HepG2 (cell line): ENCODE results near the gene PCARE. TPM values are rescaled to one million over a fixed set of nuclear protein-coding genes. Genes with fewer than 3 reads are reported as not detected.

Source experiments
- ATAC-seq: fragments of 200-7000 bp; cut with Tn5 transposase; 3 replicates; pipeline ENCODE4 v1.9.1; 2020; ENCODE audit warnings: mild to moderate bottlenecking, moderate library complexity
- BruUV-seq: library from RNA; stranded (reverse); fragments of 400-500 nt; replicated peaks from 2 replicates; lab custom pipeline; 2021; lab: Mats Ljungman, UMichigan
- CTCF ChIA-PET: fragments of 300-600 bp; formaldehyde crosslinking; extraction: SDS; loops from one replicate; lab custom pipeline; 2021; ENCODE audit warnings: low total read pairs, inconsistent platforms, low intra/inter-chr PET ratio; lab: Yijun Ruan, JAX
- POLR2A ChIA-PET: fragments of 350-600 bp; sonication (Branson Sonifier 250); formaldehyde crosslinking; loops from one replicate; lab custom pipeline; 2020; ENCODE audit warnings: antibody characterized with exemption, inconsistent platforms; lab: Yijun Ruan, JAX
- DNase-seq: peaks from one replicate; pipeline ENCODE4 v3.0.0-alpha.2; 2015; ENCODE audit warnings: low spot score
- FAIRE-seq: peaks from 3 replicates; lab custom pipeline; 2011; peaks lifted over from hg19 to GRCh38; lab: Jason Lieb, UNC
- H2AFZ ChIP-seq: one replicate; pipeline ENCODE4 v1.6.1; 2011; ENCODE audit warnings: low read length, inconsistent platforms
- H3K27ac ChIP-seq: fragments of 300-600 bp; 3 replicates; pipeline ENCODE4 v1.8.0; 2011; ENCODE audit warnings: mixed run types, mild to moderate bottlenecking, mixed read lengths, low read length, inconsistent platforms; ENCODE audit not compliant: insufficient read depth; ENCODE audit errors: extremely low read length
- H3K27me3 ChIP-seq, 2 experiments: fragments of 200-600 bp in 1 of 2; 2 replicates in 1 of 2; 3 replicates in 1 of 2; pipeline versions ENCODE4 v1.6.0 to v1.8.0; 2011; ENCODE audit warnings: low read length in 2 of 2, mild to moderate bottlenecking in 2 of 2, moderate library complexity in 2 of 2, inconsistent platforms in 1 of 2; ENCODE audit not compliant: insufficient read depth in 2 of 2, control insufficient read depth in 1 of 2
- H3K36me3 ChIP-seq, 2 experiments: fragments of 200-600 bp in 1 of 2; replicated peaks in 1 of 2; 2 replicates in 1 of 2; 3 replicates in 1 of 2; pipeline versions ENCODE4 v1.5.1 to v1.8.0; 2011; ENCODE audit warnings: low read length in 2 of 2, inconsistent platforms in 1 of 2; ENCODE audit not compliant: insufficient read depth in 2 of 2, control insufficient read depth in 1 of 2
- H3K4me1 ChIP-seq: 2 replicates; pipeline ENCODE4 v1.5.1; 2012; ENCODE audit warnings: low read length, inconsistent platforms; ENCODE audit not compliant: insufficient read depth
- H3K4me2 ChIP-seq: 2 replicates; pipeline ENCODE4 v1.6.0; 2011; ENCODE audit warnings: low read depth, low read length, inconsistent platforms
- H3K4me3 ChIP-seq, 3 experiments: fragments of 200-600 bp in 1 of 3; sonication (generic), shearing (Covaris generic) in 1 of 3; replicated peaks in 1 of 3; 2 replicates each; pipeline ENCODE4 v1.5.1; 2011 to 2016; ENCODE audit warnings: low read length in 3 of 3, inconsistent platforms in 2 of 3, low read depth in 2 of 3, mild to moderate bottlenecking in 2 of 3, control low read depth in 1 of 3, mixed read lengths in 1 of 3; ENCODE audit not compliant: insufficient read depth in 1 of 3
- H3K79me2 ChIP-seq: one replicate; pipeline ENCODE4 v1.6.1; 2011; ENCODE audit warnings: low read length, inconsistent platforms; ENCODE audit not compliant: insufficient read depth
- H3K9ac ChIP-seq: 2 replicates; pipeline ENCODE4 v1.6.0; 2011; ENCODE audit warnings: mild to moderate bottlenecking, low read depth, low read length, inconsistent platforms; ENCODE audit not compliant: insufficient read depth
- H3K9me3 ChIP-seq: 2 replicates; pipeline ENCODE4 v1.5.1; 2012; ENCODE audit warnings: mild to moderate bottlenecking, low read length
- H4K20me1 ChIP-seq: 2 replicates; pipeline ENCODE4 v1.6.0; 2011; ENCODE audit warnings: inconsistent platforms, mild to moderate bottlenecking, low read length, moderate library complexity; ENCODE audit not compliant: insufficient read depth
- EP300 ChIP-seq, 3 experiments: sonication (generic) in 1 of 3; formaldehyde crosslinking in 1 of 3; IDR thresholded peaks; 2 replicates each; pipeline versions ENCODE4 v1.5.1 to v1.6.1; 2011 to 2020; ENCODE audit warnings: low read depth in 2 of 3, low read length in 2 of 3, borderline replicate concordance in 1 of 3, improper control_type of control experiment in 1 of 3, mild to moderate bottlenecking in 1 of 3, missing genetic modification reagents in 1 of 3, moderate library complexity in 1 of 3
- ETV5 ChIP-seq: IDR thresholded peaks from 2 replicates; pipeline ENCODE4 v1.6.1; 2018; ENCODE audit warnings: missing biosample characterization, missing genetic modification reagents, inconsistent platforms, borderline replicate concordance
- SSRP1 ChIP-seq: IDR thresholded peaks from 2 replicates; pipeline ENCODE4 v1.6.1; 2016; ENCODE audit warnings: control low read depth
- ZBTB42 ChIP-seq: sonication (generic); formaldehyde crosslinking; IDR thresholded peaks from 2 replicates; pipeline ENCODE4 v1.5.0; 2020; ENCODE audit warnings: mild to moderate bottlenecking, missing genetic modification reagents
- ZNF138 ChIP-seq: sonication (generic); formaldehyde crosslinking; IDR thresholded peaks from 2 replicates; pipeline ENCODE4 v1.5.0; 2020; ENCODE audit warnings: mild to moderate bottlenecking, low read depth, missing genetic modification reagents
- ZNF234 ChIP-seq: sonication (generic); formaldehyde crosslinking; conservative IDR thresholded peaks from 2 replicates; pipeline ENCODE4 v1.5.1; 2020; ENCODE audit warnings: mild to moderate bottlenecking, missing genetic modification reagents
- ZNF468 ChIP-seq: sonication (generic); formaldehyde crosslinking; IDR thresholded peaks from 2 replicates; pipeline ENCODE4 v1.8.0; 2022; ENCODE audit warnings: mild to moderate bottlenecking, moderate library complexity, missing genetic modification reagents
- ZNF589 ChIP-seq: sonication (generic); formaldehyde crosslinking; conservative IDR thresholded peaks from 2 replicates; pipeline ENCODE4 v1.8.0; 2022; ENCODE audit warnings: mild to moderate bottlenecking, moderate library complexity, missing genetic modification reagents
- WGBS: methylation state at CpG from one replicate; pipeline ENCODE4 v1.1.6; 2017; ENCODE audit warnings: low lambda C conversion rate; 5-methylcytosine and 5-hydroxymethylcytosine counted together
- in situ Hi-C: cut with HindIII; loops from 2 replicates; pipeline ENCODE4 v1.10.0; 2017; ENCODE audit warnings: low pct_unique_long_range_greater_than_20kb; ENCODE audit not compliant: extremely low pct_ligation_motif_present
- intact Hi-C: fragments of 100-400 bp; cut with micrococcal nuclease; formaldehyde crosslinking; loops from one replicate; pipeline ENCODE4 v1.10.0; 2022; ENCODE audit not compliant: unreplicated experiment
- polyA plus RNA-seq, 8 experiments: library from polyadenylated mRNA; depleted of rRNA in 3 of 8; stranded (reverse) in 7 of 8; unstranded in 1 of 8; fragments of >200 nt; fragmentation: Illumina TruSeq in 4 of 8; extraction: Trizol in 4 of 8; gene quantifications; 2 replicates each; pipeline versions ENCODE4 v1.2.1 to v1.2.3, GENCODE V29; 2011 to 2016; ENCODE audit warnings: low read depth in 4 of 8, missing spikeins in 1 of 8, mixed read lengths in 1 of 8; ENCODE audit not compliant: insufficient read depth in 1 of 8
- total RNA-seq, 5 experiments: library from RNA; depleted of rRNA; stranded (reverse); fragments of >200 nt; fragmentation: Illumina TruSeq; extraction: Trizol; gene quantifications; 2 replicates each; pipeline ENCODE4 v1.2.3, GENCODE V29; 2016; ENCODE audit warnings: low read depth in 1 of 5
- TF ChIP-seq, protein P1 (sequence below): sonication (generic); formaldehyde crosslinking; IDR thresholded peaks from 2 replicates; pipeline ENCODE4 v1.8.0; 2022; ENCODE audit warnings: missing genetic modification reagents, mild to moderate bottlenecking, borderline replicate concordance
- TF ChIP-seq, protein P2 (sequence below): IDR thresholded peaks from 2 replicates; pipeline ENCODE4 v1.6.1; 2016; ENCODE audit warnings: missing compliant biosample characterization, missing genetic modification reagents, borderline replicate concordance
- TF ChIP-seq, protein P3 (sequence below): IDR thresholded peaks from 2 replicates; pipeline ENCODE4 v1.6.1; 2016; ENCODE audit warnings: low read depth

The PCARE gene
- total and polyA plus RNA-seq, 2 of the 13 experiments (the other 11 are each of a cell fraction or from before 2014, with no cell fraction given) = not detected

DNA sequence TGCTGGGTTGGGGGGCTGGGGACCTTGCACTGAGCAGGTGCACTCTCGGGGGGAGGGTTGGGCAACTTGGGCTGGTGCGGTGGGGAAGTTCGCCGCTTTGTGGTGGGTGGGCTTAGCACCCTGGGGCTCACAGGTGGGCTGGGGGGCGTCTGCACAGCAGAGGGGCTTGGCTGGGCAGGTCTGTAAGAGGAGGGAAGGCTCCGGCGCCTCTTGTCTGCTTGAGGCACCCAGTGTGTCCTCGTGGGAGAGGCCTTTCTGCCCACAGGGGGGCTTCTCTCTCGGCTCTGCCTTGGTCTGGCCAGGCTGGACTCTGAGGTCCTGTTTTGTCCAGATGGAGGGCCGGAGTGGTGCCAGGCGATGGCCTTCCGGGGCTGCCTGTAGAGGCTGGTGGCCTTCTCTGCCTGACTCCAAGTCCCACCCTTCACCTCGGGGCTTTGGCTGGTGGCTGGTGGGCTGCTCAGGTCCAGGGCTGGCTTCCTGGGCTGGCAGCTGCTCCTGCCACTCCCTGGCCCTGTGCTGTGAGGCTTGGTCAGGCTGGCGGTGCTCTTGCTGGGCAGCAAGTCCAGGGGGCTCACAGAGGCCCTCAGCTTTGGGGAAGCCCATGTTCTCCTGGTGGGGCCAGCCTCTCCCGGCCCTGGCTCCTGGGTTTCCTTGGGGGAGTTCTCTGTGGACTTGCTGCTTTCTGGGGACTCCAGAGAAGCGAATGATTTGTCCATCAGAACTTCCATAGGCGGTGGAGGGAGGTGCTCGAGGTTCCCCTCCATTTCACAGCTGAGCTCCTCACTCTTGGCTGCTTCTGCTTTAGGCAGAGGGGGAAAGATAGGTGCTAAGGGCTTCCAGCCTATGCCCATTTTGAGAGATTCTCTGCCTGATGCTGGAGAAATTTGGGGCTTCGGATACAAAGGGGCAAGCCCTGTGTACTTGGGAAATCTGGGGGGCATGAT is 3.0 kb downstream of the PCARE start:
- Histone ChIP-seq H3K4me2 (no peak overlapping the region), H3K9ac (no peak overlapping the region), H3K4me1 (no peaks in the 10 kb centered on the region), H4K20me1 (no peaks in the 10 kb centered on the region), H2AFZ (no peak overlapping the region), H3K27ac (no peak overlapping the region), H3K79me2 (no peaks in the 10 kb centered on the region), H3K9me3 (no peaks in the 10 kb centered on the region), H3K27me3 (peaks cover 8 to 68% of the 10 kb centered on the region in 2 experiments), H3K36me3 (no peaks in the 10 kb centered on the region), H3K4me3 (no peak overlapping the region)
- in situ Hi-C loops = no loop called here
- DNase-seq (no peak), ATAC-seq (no peak), FAIRE-seq (no peak)
- 36% methylated on average over 11 of the region's 19 CpGs for WGBS
- ChIA-PET CTCF (no interaction called here), POLR2A (no interaction called here)
- TF ChIP-seq ZNF589 = no peak
- no peak for TF ChIP-seq ZNF234 (CRISPR knock-in tag)
- TF ChIP-seq EP300 (IDR thresholded peaks at IDR 0.05; ENCODE audit: low read depth in 2 of 2, low read length in 2 of 2) = no peak
- TF ChIP-seq EP300 (CRISPR knock-in tag; IDR thresholded peaks at IDR 0.05; ENCODE audit: borderline replicate concordance) = no peak
- TF ChIP-seq, protein P1, sequence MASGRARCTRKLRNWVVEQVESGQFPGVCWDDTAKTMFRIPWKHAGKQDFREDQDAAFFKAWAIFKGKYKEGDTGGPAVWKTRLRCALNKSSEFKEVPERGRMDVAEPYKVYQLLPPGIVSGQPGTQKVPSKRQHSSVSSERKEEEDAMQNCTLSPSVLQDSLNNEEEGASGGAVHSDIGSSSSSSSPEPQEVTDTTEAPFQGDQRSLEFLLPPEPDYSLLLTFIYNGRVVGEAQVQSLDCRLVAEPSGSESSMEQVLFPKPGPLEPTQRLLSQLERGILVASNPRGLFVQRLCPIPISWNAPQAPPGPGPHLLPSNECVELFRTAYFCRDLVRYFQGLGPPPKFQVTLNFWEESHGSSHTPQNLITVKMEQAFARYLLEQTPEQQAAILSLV (CRISPR knock-in tag) = no peak
- intact Hi-C loops = no loop called here
- no TSS peak for BruUV-seq

DNA sequence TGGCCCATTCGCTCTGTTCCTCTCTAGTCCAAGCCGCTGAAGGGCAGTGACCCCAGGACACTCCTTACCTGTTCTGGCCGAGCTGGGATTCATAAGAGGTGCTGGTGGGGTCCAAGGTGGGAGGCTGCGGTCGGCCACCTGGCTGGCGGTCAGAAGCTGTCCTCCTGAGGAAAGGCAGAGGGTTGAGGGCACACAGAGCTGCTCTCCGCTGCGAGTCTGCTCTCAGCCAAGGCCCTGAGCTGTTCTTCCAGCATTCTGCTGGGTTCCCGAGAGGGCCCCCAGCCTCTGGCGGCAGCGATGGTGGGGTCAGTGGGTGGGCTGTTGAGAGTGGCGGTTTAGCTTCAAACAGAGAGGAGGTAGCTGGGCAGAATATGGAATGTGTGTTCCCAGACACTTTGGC is 3.8 kb downstream of the PCARE start:
- no TSS peak for BruUV-seq
- Histone ChIP-seq H2AFZ (no peak overlapping the region), H3K27me3 (peaks cover 8 to 63% of the 10 kb centered on the region in 2 experiments), H4K20me1 (no peaks in the 10 kb centered on the region), H3K27ac (no peak overlapping the region), H3K4me1 (no peaks in the 10 kb centered on the region), H3K9ac (no peak overlapping the region), H3K79me2 (no peaks in the 10 kb centered on the region), H3K9me3 (no peaks in the 10 kb centered on the region), H3K4me3 (no peak overlapping the region), H3K36me3 (no peaks in the 10 kb centered on the region), H3K4me2 (no peak overlapping the region)
- POLR2A ChIA-PET = no interaction called here
- CTCF ChIA-PET = no interaction called here
- 41% methylated on average over 12 of the region's 12 CpGs for WGBS
- intact Hi-C loops = no loop called here
- FAIRE-seq (no peak), DNase-seq (no peak), ATAC-seq (no peak)
- in situ Hi-C loops = no loop called here
- no peak for TF ChIP-seq SSRP1 (CRISPR knock-in tag)
- no peak for TF ChIP-seq ZBTB42 (CRISPR knock-in tag)
- TF ChIP-seq ZNF138 (CRISPR knock-in tag) = no peak
- TF ChIP-seq, protein P2, sequence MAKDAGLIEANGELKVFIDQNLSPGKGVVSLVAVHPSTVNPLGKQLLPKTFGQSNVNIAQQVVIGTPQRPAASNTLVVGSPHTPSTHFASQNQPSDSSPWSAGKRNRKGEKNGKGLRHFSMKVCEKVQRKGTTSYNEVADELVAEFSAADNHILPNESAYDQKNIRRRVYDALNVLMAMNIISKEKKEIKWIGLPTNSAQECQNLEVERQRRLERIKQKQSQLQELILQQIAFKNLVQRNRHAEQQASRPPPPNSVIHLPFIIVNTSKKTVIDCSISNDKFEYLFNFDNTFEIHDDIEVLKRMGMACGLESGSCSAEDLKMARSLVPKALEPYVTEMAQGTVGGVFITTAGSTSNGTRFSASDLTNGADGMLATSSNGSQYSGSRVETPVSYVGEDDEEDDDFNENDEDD (CRISPR knock-in tag) = no peak
- TF ChIP-seq, protein P3, sequence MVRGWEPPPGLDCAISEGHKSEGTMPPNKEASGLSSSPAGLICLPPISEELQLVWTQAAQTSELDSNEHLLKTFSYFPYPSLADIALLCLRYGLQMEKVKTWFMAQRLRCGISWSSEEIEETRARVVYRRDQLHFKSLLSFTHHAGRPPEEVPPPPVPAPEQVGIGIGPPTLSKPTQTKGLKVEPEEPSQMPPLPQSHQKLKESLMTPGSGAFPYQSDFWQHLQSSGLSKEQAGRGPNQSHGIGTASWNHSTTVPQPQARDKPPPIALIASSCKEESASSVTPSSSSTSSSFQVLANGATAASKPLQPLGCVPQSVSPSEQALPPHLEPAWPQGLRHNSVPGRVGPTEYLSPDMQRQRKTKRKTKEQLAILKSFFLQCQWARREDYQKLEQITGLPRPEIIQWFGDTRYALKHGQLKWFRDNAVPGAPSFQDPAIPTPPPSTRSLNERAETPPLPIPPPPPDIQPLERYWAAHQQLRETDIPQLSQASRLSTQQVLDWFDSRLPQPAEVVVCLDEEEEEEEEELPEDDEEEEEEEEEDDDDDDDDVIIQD (CRISPR knock-in tag) = no peak
- no peak for TF ChIP-seq ETV5
- TF ChIP-seq ZNF468 (CRISPR knock-in tag) = no peak
